Keratinocyte (primary cell): Measurements from ENCODE around the gene ARHGAP15. TPM values are rescaled to one million over a fixed set of nuclear protein-coding genes. Genes with fewer than 3 reads are reported as not detected.

Source experiments
- DNase-seq: peaks from one replicate; pipeline ENCODE4 v3.0.0-alpha.2; 2011; ENCODE audit warnings: low read depth, missing footprints, low spot score
- FAIRE-seq: peaks from 2 replicates; lab custom pipeline; 2011; peaks lifted over from hg19 to GRCh38; lab: Jason Lieb, UNC
- H2AFZ ChIP-seq: 2 replicates; pipeline ENCODE4 v1.6.0; 2012; ENCODE audit warnings: low read length, control low read depth, inconsistent platforms; ENCODE audit not compliant: control insufficient read depth
- H3K27ac ChIP-seq: 2 replicates; pipeline ENCODE4 v1.5.1; 2011; ENCODE audit warnings: low read length; ENCODE audit not compliant: control insufficient read depth, insufficient read depth
- H3K27me3 ChIP-seq: 3 replicates; pipeline ENCODE4 v1.6.0; 2011; ENCODE audit warnings: low read length; ENCODE audit not compliant: control insufficient read depth, insufficient read depth; ENCODE audit errors: extremely low read depth
- H3K36me3 ChIP-seq, 2 experiments: 2 replicates in 1 of 2; 3 replicates in 1 of 2; pipeline ENCODE4 v1.5.1; 2011; ENCODE audit warnings: low read length in 2 of 2, mild to moderate bottlenecking in 1 of 2; ENCODE audit not compliant: control insufficient read depth in 2 of 2, insufficient read depth in 2 of 2; ENCODE audit errors: extremely low read depth in 1 of 2
- H3K4me1 ChIP-seq: 3 replicates; pipeline ENCODE4 v1.5.1; 2011; ENCODE audit warnings: low read length; ENCODE audit not compliant: control insufficient read depth, insufficient read depth; ENCODE audit errors: extremely low read depth
- H3K4me2 ChIP-seq: 3 replicates; pipeline ENCODE4 v1.6.0; 2011; ENCODE audit warnings: low read depth, low read length; ENCODE audit not compliant: control insufficient read depth, insufficient read depth; ENCODE audit errors: extremely low read depth
- H3K4me3 ChIP-seq, 3 experiments: fragments of 200-600 bp in 1 of 3; sonication (generic) in 1 of 3; 2 replicates in 2 of 3; 3 replicates in 1 of 3; pipeline ENCODE4 v1.5.1; 2011 to 2016; ENCODE audit warnings: low read length in 3 of 3, mild to moderate bottlenecking in 3 of 3, control low read depth in 2 of 3, inconsistent platforms in 1 of 3, low read depth in 1 of 3, mixed read lengths in 1 of 3, mixed run types in 1 of 3, moderate library complexity in 1 of 3; ENCODE audit not compliant: control insufficient read depth in 2 of 3, insufficient read depth in 2 of 3; ENCODE audit errors: extremely low read depth in 1 of 3
- H3K79me2 ChIP-seq: 2 replicates; pipeline ENCODE4 v1.6.0; 2012; ENCODE audit warnings: low read length; ENCODE audit not compliant: control insufficient read depth, insufficient read depth
- H3K9ac ChIP-seq: 3 replicates; pipeline ENCODE4 v1.6.0; 2011; ENCODE audit warnings: low read length; ENCODE audit not compliant: control insufficient read depth, insufficient read depth; ENCODE audit errors: extremely low read depth
- H3K9me1 ChIP-seq: 3 replicates; pipeline ENCODE4 v1.6.0; 2011; ENCODE audit warnings: low read length; ENCODE audit not compliant: control insufficient read depth, insufficient read depth; ENCODE audit errors: extremely low read depth
- H3K9me3 ChIP-seq: 2 replicates; pipeline ENCODE4 v1.5.1; 2012; ENCODE audit warnings: low read depth, low read length; ENCODE audit not compliant: control insufficient read depth
- H4K20me1 ChIP-seq: 3 replicates; pipeline ENCODE4 v1.6.0; 2011; ENCODE audit warnings: low read length; ENCODE audit not compliant: control insufficient read depth, insufficient read depth; ENCODE audit errors: extremely low read depth
- EZH2 ChIP-seq: IDR thresholded peaks from one replicate; pipeline ENCODE4 v1.6.1; 2012; ENCODE audit warnings: inconsistent platforms, mild to moderate bottlenecking, low read length, moderate library complexity
- dilution Hi-C: fragments of 300-500 bp; cut with MboI; formaldehyde crosslinking; loops from one replicate; pipeline ENCODE4 v1.7.0; 2020; ENCODE audit warnings: low sequenced_read_pairs; ENCODE audit not compliant: extremely low pct_ligation_motif_present
- polyA plus RNA-seq, 5 experiments: library from polyadenylated mRNA; depleted of rRNA in 3 of 5; stranded (reverse) in 3 of 5; stranded (forward) in 1 of 5; unstranded in 1 of 5; fragments of >200 nt; gene quantifications; 1 replicate in 1 of 5; 2 replicates in 3 of 5; 3 replicates in 1 of 5; pipeline versions ENCODE4 v1.2.1 to v1.2.3, GENCODE V29; 2011 to 2012; ENCODE audit warnings: missing spikeins in 2 of 5, low read depth in 1 of 5, low replicate concordance in 1 of 5
- TF ChIP-seq, protein P1 (sequence below), 3 experiments: IDR thresholded peaks in 1 of 3; conservative IDR thresholded peaks in 1 of 3; optimal IDR thresholded peaks in 1 of 3; 2 replicates in 2 of 3; 3 replicates in 1 of 3; pipeline versions ENCODE3 to v1.5.1; 2011; ENCODE audit warnings: low read length in 3 of 3, mild to moderate bottlenecking in 3 of 3, moderate library complexity in 2 of 3, control low read depth in 1 of 3, inconsistent platforms in 1 of 3; ENCODE audit not compliant: insufficient read depth in 2 of 3; ENCODE audit errors: extremely low read depth in 1 of 3

The ARHGAP15 gene
- polyA plus RNA-seq, 1 donor (not counting 4 experiments of a cell fraction or from before 2014, with no cell fraction given) = not detected

DNA sequence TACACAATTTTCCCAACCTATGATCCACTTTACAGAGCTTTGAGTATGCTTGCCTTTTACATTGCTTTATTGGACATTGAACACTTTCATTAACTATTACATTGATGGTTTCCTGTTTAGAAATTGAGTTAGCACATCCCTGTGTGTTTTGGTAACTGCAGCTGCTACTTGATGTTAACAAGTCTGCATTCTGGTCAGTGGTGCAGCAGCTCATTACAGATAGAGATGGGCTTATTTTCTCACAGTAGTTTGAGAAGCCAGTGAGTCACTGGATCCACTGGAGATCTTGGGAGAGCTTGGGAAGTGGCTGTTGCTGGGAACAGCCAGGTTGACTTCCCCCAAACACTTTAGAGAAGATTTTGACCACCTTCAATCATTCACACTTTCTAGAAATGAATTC is 150.5 kb downstream of the ARHGAP15 start:
- H4K20me1 ChIP-seq = no peaks in the 10 kb centered on the region
- H3K9me3 ChIP-seq = no peaks in the 10 kb centered on the region
- dilution Hi-C loops = no loop called here
- FAIRE-seq (no peak), DNase-seq (no peak)
- H3K27ac ChIP-seq = no peak overlapping the region
- no peaks in the 10 kb centered on the region for H3K36me3 ChIP-seq
- H3K4me2 ChIP-seq = no peak overlapping the region
- TF ChIP-seq, protein P1, sequence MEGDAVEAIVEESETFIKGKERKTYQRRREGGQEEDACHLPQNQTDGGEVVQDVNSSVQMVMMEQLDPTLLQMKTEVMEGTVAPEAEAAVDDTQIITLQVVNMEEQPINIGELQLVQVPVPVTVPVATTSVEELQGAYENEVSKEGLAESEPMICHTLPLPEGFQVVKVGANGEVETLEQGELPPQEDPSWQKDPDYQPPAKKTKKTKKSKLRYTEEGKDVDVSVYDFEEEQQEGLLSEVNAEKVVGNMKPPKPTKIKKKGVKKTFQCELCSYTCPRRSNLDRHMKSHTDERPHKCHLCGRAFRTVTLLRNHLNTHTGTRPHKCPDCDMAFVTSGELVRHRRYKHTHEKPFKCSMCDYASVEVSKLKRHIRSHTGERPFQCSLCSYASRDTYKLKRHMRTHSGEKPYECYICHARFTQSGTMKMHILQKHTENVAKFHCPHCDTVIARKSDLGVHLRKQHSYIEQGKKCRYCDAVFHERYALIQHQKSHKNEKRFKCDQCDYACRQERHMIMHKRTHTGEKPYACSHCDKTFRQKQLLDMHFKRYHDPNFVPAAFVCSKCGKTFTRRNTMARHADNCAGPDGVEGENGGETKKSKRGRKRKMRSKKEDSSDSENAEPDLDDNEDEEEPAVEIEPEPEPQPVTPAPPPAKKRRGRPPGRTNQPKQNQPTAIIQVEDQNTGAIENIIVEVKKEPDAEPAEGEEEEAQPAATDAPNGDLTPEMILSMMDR (optimal IDR thresholded peaks at IDR 0.05 in 1 of 3, IDR thresholded peaks at IDR 0.05 in 1 of 3, conservative IDR thresholded peaks at IDR 0.05 in 1 of 3; ENCODE audit: extremely low read depth in 1 of 3, insufficient read depth in 2 of 3, low read length in 3 of 3) = no peak
- TF ChIP-seq EZH2 = no peak
- no peak overlapping the region for H3K4me3 ChIP-seq
- H3K9me1 ChIP-seq = no peaks in the 10 kb centered on the region
- H3K27me3 ChIP-seq = no peaks in the 10 kb centered on the region
- no peak overlapping the region for H2AFZ ChIP-seq
- no peaks in the 10 kb centered on the region for H3K4me1 ChIP-seq
- H3K9ac ChIP-seq = no peak overlapping the region
- no peaks in the 10 kb centered on the region for H3K79me2 ChIP-seq

DNA sequence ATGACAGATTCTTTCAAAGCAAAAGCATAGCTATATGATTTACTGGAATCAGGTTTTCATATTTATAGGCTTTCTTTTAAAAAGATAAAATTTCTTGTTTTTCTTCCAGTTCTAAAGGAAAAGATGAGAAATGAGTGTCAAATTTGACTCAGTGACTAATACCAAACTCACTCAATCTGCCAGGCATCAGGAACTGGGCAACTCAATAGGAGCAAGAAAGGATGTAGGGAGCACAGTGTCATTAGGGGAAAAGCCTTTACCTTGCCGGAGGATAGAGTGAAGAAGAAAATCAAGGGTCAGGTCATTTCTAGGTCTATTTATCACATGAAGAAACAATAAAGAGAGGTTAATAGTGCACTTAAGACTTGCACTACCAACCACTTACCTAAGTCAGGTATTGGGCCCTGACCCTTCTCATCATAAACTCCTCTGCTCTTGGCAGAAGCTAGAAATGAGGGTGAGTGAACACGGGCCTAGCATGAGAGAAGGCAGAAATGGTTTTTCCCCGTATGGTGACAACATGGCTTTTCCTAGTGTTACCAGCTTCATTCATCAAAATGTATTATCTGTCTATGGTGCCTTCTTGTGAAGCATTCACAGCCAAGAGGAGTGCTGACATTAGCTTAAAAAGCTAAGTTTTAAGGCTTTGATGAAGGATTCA is 151.0 kb downstream of the ARHGAP15 start:
- DNase-seq = no peak
- H3K9me3 ChIP-seq = no peaks in the 10 kb centered on the region
- no peaks in the 10 kb centered on the region for H3K4me1 ChIP-seq
- no peak overlapping the region for H3K27ac ChIP-seq
- no peak overlapping the region for H3K4me3 ChIP-seq
- dilution Hi-C loops = no loop called here
- H3K79me2 ChIP-seq = no peaks in the 10 kb centered on the region
- H3K36me3 ChIP-seq = no peaks in the 10 kb centered on the region
- no peak for FAIRE-seq
- no peak overlapping the region for H3K9ac ChIP-seq
- no peaks in the 10 kb centered on the region for H4K20me1 ChIP-seq
- H3K27me3 ChIP-seq = no peaks in the 10 kb centered on the region
- no peaks in the 10 kb centered on the region for H3K9me1 ChIP-seq
- no peak overlapping the region for H2AFZ ChIP-seq
- TF ChIP-seq, protein P1 (optimal IDR thresholded peaks at IDR 0.05 in 1 of 3, IDR thresholded peaks at IDR 0.05 in 1 of 3, conservative IDR thresholded peaks at IDR 0.05 in 1 of 3; ENCODE audit: extremely low read depth in 1 of 3, insufficient read depth in 2 of 3, low read length in 3 of 3) = no peak
- no peak for TF ChIP-seq EZH2
- no peak overlapping the region for H3K4me2 ChIP-seq
